Stimulated activated naive B cell treated with anti-CD40 and anti-IgM and Interleukin-4, amounts not matched to agents 10 μg/mL and 1 μg/mL and 100 μg/mL, for 72 hours (primary cell): ENCODE measurements around the gene PLOD3.

Experiments used
- ATAC-seq, 2 donors: fragments of 150-1000 bp; cut with Tn5 transposase; replicated peaks; 2 replicates each; pipeline ENCODE4 v1.10.0; 2021; ENCODE audit warnings: moderate library complexity in 1 of 2
- DNase-seq: peaks from one replicate; pipeline ENCODE4 v3.0.0; 2021
- H3K27ac Mint-ChIP-seq: one replicate; pipeline ENCODE4 v1.8.0; 2022; ENCODE audit warnings: mild to moderate bottlenecking, mixed read lengths
- H3K27me3 Mint-ChIP-seq, 2 donors: one replicate each; pipeline ENCODE4 v1.8.0; 2022; ENCODE audit warnings: mixed read lengths in 2 of 2
- H3K36me3 Mint-ChIP-seq, 2 donors: one replicate each; pipeline ENCODE4 v1.8.0; 2022; ENCODE audit warnings: mixed read lengths in 2 of 2, mild to moderate bottlenecking in 1 of 2
- H3K4me1 Mint-ChIP-seq, 2 donors: one replicate each; pipeline ENCODE4 v1.8.0; 2022; ENCODE audit warnings: mixed read lengths in 2 of 2, mild to moderate bottlenecking in 1 of 2
- H3K4me3 Mint-ChIP-seq, 2 donors: one replicate each; pipeline ENCODE4 v1.8.0; 2022; ENCODE audit warnings: mild to moderate bottlenecking in 2 of 2, mixed read lengths in 2 of 2, moderate library complexity in 1 of 2
- H3K9me3 Mint-ChIP-seq, 2 donors: one replicate each; pipeline ENCODE4 v1.8.0; 2022; ENCODE audit warnings: mixed read lengths in 2 of 2, mild to moderate bottlenecking in 1 of 2

PLOD3 gene

DNA sequence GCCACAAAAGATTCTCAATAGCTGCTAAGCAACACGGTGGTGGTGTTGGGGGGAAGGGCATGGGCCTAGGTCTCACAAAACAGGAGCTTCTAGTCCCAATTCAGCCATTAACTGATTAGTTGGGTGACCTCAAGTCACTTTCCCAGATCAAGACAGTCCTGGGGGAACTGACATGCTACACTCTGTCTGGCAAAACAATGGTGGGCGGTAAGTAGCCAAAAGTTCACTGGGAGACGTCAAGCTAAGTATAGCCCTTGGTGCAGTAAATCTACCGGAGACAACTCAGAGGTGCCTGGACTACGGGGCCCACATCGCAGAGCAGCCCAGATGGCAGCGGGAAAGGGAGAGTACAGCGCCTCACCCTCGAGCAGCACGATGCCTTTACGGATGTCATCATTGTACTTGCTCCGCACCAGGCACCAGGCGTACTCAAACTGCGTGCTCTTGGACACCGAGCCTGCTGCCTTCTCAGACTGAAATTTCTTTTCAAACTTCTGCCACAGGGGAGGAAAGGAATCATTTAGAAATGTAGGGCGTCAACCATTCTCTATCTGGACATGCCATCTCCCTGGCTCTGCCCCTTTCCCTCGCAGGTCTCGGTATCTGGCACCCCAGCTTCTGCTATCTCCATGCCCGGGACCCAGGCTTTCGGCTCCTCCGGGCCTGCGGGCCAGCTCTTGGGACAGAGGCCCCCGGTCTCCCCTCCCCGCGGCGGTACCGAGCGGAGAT is 26.4 kb upstream of the PLOD3 start:
- no peaks in the 10 kb centered on the region for H3K27me3 Mint-ChIP-seq
- peak overlapping the region; percentile 98 for H3K27ac Mint-ChIP-seq
- peak; percentile 72 for DNase-seq
- no peaks in the 10 kb centered on the region for H3K9me3 Mint-ChIP-seq
- no peak for ATAC-seq
- peaks cover 28 to 63% of the 10 kb centered on the region in 2 donors for H3K4me1 Mint-ChIP-seq
- H3K4me3 Mint-ChIP-seq, result peak overlapping the region; percentile 92 to 99
- peaks cover 29 to 44% of the 10 kb centered on the region in 2 donors for H3K36me3 Mint-ChIP-seq

DNA sequence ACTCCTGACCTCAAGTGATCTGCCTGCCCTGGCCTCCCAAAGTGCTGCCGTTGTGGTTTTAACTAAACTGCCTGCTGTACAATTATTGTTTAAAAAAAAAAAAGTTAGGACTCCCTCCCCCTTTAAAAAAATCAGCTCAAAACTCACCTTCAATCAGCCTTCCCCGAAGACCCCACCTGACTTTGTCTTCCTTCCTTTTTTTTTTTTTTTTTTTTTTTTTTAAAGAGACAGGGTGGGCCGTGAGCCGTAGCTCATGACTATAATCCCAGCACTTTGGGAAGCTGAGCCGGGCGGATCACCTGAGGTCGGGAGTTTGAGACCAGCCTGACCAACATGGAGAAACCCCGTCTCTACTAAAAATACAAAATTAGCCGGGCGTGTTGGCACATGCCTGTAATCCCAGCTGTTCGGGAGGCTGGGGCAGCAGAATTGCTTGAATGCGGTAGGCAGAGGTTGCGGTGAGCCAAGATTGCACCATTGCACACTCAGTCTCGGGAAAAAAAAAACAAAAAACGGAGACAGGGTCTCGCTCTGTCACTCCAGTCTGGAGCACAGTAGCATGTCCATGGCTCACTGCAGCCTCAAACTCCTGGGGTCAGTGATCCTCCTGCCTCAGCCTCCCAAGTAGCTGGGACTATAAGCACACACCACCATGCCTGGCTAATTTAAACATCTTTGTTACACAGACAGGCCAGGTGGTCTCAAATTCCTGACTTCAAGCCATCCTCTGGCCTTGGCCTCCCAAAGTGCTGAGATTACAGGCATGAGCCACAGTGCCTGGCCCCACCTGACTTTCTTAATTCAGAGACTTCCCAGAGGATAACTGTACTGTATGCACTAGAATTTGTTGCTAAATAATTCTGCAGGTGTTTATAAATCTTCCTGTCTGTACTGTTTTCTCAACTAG is 24.3 kb upstream of the PLOD3 start:
- no peaks in the 10 kb centered on the region for H3K9me3 Mint-ChIP-seq
- no peaks in the 10 kb centered on the region for H3K27me3 Mint-ChIP-seq
- peaks cover 40 to 44% of the 10 kb centered on the region in 2 donors for H3K36me3 Mint-ChIP-seq
- no peak for ATAC-seq
- DNase-seq, result no peak
- H3K4me3 Mint-ChIP-seq, result no peak overlapping the region
- peaks cover 25 to 61% of the 10 kb centered on the region in 2 donors for H3K4me1 Mint-ChIP-seq
- no peak overlapping the region for H3K27ac Mint-ChIP-seq

DNA sequence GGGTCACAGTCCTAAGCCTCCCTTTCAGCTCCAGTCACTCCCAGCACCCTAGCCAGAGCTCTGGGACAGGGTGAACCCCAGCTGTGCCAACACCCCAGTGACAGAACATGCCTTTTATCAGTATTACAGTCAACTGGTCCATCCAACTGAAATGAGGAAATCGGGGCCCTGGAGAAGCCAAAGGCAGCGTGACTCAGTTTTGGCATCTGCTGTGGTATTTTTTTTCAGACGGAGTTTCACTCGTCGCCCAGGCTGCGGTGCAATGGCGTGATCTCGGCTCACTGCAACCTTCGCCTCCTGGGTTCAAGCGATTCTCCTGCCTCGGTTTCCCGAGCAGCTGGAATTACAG is 23.6 kb upstream of the PLOD3 start:
- H3K27me3 Mint-ChIP-seq, result no peaks in the 10 kb centered on the region
- peak overlapping the region; percentile 66 for H3K27ac Mint-ChIP-seq
- ATAC-seq, result no peak
- peaks cover 47 to 50% of the 10 kb centered on the region in 2 donors for H3K36me3 Mint-ChIP-seq
- H3K9me3 Mint-ChIP-seq, result no peaks in the 10 kb centered on the region
- H3K4me3 Mint-ChIP-seq, result no peak overlapping the region
- peaks cover 25 to 65% of the 10 kb centered on the region in 2 donors for H3K4me1 Mint-ChIP-seq
- no peak for DNase-seq

DNA sequence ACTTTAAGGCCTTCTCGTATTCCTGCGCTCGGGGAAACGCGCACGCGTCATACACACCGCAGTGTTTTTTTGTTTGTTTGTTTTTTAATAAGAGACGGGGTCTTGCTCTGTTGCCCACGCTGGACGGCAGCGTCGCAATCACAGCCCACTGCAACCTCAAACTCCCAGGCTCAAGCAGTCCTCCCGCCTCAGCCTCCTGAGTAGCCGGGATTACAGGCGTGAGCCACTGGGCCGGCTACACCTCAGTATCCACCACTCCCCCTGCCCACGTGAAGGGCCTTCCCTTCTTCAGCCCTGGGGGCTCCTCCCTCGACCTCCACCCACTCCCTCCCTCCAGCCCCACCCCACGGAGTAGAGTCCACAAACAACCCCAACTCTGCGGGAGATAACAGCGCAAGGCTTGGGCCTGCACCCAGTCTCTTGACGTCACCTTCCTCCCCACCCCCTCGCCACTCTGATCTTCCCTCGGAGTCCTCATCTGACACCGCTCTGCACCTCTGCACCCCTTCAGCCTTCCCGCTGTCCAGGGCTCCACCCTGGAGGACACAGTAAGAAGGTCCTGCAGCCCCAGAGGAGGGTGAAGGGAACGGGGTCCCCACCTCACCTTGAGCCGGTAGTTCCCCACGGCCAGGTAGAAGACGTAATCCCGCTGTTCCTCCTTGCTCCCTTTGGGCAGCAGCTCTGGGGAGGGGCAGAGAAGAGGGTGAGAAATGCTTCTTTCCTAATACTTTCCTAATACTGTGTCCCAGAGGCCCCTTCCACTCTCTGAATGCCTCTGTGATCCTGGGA is 23.0 kb upstream of the PLOD3 start:
- H3K27ac Mint-ChIP-seq, result peak overlapping the region; percentile 66
- H3K36me3 Mint-ChIP-seq, result peaks cover 43 to 46% of the 10 kb centered on the region in 2 donors
- H3K27me3 Mint-ChIP-seq, result no peaks in the 10 kb centered on the region
- DNase-seq (no peak), ATAC-seq (no peak)
- H3K4me1 Mint-ChIP-seq, result peaks cover 19 to 59% of the 10 kb centered on the region in 2 donors
- no peak overlapping the region for H3K4me3 Mint-ChIP-seq
- no peaks in the 10 kb centered on the region for H3K9me3 Mint-ChIP-seq

DNA sequence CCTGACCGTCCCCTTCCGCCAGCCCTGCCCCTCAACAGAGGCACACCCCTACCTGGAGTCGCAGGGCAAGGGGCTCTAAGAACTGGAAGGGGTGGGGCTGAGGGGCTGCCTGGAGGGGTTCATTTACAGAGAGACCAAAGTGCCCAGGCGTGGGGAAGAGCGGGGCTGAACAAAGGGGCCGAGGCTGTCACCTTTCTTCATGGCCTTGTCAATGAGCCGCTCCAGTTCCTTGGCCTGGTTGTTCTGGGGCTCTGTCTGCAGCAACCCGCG is 22.5 kb upstream of the PLOD3 start:
- Mint-ChIP-seq H3K4me3 (no peak overlapping the region), H3K9me3 (no peaks in the 10 kb centered on the region), H3K27ac (no peak overlapping the region), H3K4me1 (peaks cover 15 to 54% of the 10 kb centered on the region in 2 donors), H3K27me3 (no peaks in the 10 kb centered on the region), H3K36me3 (peaks cover 39 to 43% of the 10 kb centered on the region in 2 donors)
- DNase-seq (no peak), ATAC-seq (no peak)

DNA sequence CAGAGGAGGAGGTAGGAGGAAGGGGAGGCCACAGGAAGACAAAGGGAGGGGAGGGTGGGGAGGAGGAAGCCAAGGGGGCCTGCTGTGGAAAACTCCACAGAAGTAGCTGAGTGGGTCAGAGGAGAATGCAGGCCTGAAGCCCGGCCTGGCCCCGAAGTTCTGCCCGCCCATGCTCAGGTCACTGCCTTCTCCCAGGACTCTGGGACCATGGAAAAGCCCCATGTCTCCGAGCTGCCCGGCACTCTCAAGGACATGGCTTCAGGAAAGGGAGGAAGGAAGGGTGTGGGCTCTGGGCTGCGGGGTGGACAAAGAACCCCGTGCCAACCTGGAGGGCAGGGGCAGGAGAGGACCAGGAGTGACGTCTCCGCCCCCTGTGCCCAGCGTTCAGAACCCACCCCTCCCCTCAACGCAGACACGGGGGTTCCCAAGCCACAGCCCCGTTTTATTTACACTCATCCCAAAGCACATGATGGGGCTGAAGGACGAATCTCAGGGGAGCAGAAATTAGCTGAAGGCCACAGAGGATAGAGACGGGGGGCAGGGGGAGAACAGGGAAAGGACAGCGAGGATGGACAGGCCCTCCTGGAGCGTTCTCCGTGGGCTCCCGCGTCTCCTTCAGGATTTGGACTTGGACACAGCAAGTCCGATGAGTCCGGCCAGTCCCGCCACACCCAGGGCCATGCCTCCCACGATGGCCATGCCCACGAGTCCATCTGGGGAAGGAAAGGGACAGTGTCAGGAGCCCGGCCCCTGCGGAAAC is 22.0 kb upstream of the PLOD3 start:
- ATAC-seq (no peak), DNase-seq (no peak)
- no peaks in the 10 kb centered on the region for H3K27me3 Mint-ChIP-seq
- H3K4me3 Mint-ChIP-seq, result no peak overlapping the region
- no peak overlapping the region for H3K27ac Mint-ChIP-seq
- H3K4me1 Mint-ChIP-seq, result peaks cover 15 to 52% of the 10 kb centered on the region in 2 donors
- H3K9me3 Mint-ChIP-seq, result no peaks in the 10 kb centered on the region
- peaks cover 38 to 39% of the 10 kb centered on the region in 2 donors for H3K36me3 Mint-ChIP-seq

DNA sequence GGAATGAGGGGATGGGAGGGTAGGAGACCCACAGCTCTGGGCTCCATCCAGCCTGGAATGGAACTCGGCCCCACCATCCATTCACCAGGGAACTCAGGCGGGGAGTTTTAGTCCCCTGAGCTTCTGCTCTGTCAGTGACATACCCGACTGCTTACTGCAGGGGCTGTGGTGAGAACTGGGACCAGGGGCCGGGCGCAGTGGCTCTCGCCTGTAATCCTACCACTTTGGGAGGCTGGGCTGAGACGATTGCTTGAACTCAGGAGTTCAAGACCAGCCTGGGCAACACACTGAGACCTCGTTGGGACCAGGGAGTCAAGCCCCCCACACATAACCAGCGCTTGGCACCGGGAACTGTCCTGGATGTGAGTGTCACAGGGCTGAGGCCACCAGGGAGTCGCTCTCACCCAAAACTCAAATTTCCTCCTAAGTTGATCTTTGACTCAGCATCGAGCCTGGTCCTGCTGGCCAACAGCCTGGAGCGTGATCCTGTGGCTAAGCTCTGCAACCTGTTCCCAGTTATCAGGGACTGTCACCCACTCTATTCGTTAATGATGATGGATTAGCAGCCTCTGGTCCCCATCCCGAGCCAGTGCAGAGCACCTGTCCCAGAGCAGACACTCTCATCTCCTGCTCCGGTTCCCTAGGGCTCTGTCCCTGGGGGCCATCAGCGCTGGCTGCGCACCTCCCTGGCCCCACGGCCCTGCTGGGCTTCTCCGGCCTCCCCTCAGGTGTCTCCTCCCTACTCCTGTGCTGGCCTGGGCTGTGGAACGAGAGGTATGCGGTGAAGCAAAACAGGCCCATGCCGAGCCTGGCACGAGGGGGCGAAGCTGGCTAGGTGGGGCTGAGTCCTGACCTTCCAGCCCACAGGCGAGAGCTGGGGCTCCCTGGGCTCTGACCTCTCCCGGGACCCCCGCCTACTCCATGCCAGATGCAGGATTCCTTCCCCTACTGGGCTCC is 21.1 kb upstream of the PLOD3 start:
- H3K27ac Mint-ChIP-seq, result peak overlapping the region; percentile 59
- H3K4me1 Mint-ChIP-seq, result peaks cover 10 to 46% of the 10 kb centered on the region in 2 donors
- no peaks in the 10 kb centered on the region for H3K27me3 Mint-ChIP-seq
- ATAC-seq (peak in 1 of 2 donors; percentile 10), DNase-seq (no peak)
- no peak overlapping the region for H3K4me3 Mint-ChIP-seq
- H3K36me3 Mint-ChIP-seq, result peaks cover 38 to 39% of the 10 kb centered on the region in 2 donors
- no peaks in the 10 kb centered on the region for H3K9me3 Mint-ChIP-seq

DNA sequence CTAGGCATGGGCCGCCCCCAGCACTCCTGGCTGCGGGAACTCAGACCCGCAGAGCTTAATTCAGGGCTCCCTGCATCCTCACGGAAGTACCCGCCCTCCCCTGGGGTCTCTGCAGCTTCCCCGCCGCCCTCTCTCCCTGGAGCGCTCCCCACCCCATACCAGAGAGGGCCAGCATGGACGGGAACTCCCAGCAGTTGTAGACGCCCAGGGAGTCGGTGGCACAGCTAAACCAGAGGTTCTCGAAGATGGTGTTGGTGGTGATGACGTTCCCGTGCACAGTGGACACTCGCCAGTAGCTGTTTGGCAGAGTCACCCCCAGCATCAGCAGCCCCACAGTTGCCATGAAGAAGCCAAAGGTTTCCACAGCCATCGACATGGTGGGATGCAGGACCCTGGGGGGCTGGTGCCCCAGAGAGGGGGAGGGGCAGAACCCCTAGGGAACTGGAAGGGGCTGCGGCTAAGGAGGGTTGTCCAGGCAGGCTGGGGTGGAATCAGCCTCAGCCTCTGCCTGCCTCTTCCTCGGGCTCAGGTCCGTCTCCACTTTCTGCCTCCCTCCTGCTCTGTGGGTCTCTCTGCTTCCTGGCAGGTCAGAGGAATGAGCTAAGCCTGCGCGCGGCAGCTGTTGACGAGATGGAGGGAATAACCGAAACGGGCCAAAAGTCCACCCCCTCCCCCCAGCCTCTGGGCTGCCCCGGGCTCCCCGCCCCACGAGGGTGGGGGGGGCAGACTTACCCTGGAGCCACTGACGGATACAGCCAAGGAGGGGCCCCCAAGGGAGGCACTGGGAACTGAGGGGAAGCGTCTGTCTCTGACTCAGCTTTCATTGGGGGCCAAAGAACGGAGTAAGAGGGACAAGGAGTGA is 20.1 kb upstream of the PLOD3 start, which contains the start of gene CLDN15:
Gene CLDN15, minus strand, starts transcription at position 597 of the 862 bp plus-strand sequence. Its CDS starts 221 bp downstream, at position 376.
- Mint-ChIP-seq H3K27me3 (no peaks in the 10 kb centered on the region), H3K36me3 (peaks cover 39 to 41% of the 10 kb centered on the region in 2 donors), H3K4me3 (peak within 1 kb of the TSS in 1 of 2 donors; percentile 41), H3K4me1 (peaks cover 9 to 43% of the 10 kb centered on the region in 2 donors), H3K9me3 (no peaks in the 10 kb centered on the region), H3K27ac (peak within 1 kb of the TSS; percentile 6)
- DNase-seq (no peak), ATAC-seq (peak; percentile 39 to 58)

DNA sequence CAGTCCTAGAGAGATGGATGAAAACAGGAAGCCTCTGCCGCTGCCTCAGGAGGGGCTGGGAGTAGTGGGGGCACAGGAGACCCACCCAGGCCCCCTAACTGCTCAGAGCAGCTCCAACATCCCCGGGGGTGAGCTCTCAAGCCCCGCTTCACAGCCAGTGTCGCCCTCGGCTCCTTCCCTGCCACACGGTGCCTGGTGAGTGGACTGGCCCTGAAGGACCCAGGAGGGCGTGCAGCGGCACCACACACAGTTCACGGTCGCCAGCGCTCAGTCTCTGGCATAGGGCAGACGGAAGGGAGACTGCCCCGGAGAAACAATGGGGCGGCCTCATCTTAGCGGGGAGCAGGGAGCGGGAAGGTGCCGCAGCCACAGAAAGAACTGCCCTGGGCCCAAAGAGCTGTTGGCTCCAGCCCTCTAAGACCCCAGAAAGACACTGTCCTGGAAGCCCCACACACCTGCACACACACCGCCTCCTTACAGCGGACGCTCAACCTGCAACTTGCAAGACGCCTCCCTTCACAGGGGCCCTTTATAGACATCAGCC is 19.0 kb upstream of the PLOD3 start:
- peaks cover 9 to 37% of the 10 kb centered on the region in 2 donors for H3K4me1 Mint-ChIP-seq
- peaks cover 47 to 48% of the 10 kb centered on the region in 2 donors for H3K36me3 Mint-ChIP-seq
- ATAC-seq (no peak), DNase-seq (no peak)
- no peaks in the 10 kb centered on the region for H3K27me3 Mint-ChIP-seq
- H3K4me3 Mint-ChIP-seq, result no peak overlapping the region
- peak overlapping the region; percentile 42 for H3K27ac Mint-ChIP-seq
- no peaks in the 10 kb centered on the region for H3K9me3 Mint-ChIP-seq

DNA sequence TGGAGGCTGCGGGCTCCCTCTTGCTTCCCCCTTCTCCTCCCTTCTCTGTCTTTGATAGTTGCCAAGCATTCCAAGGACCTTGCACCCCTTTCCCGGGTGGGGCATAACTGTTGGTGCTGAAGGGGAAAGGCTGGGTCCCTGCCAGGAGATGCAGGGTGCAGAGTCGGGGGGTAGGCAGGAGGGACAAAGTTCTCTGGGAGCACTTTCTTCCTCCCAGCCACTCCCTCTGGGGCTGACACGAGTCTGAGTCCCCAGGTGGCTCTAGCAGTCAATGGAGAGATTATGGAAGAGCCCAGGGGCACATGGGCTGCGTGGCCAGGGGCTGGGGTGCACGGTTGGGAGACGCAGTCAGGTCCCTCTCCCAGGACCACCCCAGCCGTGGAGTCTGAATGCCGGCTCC is 18.1 kb upstream of the PLOD3 start:
- ATAC-seq (no peak), DNase-seq (no peak)
- Mint-ChIP-seq H3K36me3 (peaks cover 45 to 47% of the 10 kb centered on the region in 2 donors), H3K9me3 (no peaks in the 10 kb centered on the region), H3K4me1 (peaks cover 9 to 32% of the 10 kb centered on the region in 2 donors), H3K27me3 (no peaks in the 10 kb centered on the region), H3K27ac (no peak overlapping the region), H3K4me3 (no peak overlapping the region)

DNA sequence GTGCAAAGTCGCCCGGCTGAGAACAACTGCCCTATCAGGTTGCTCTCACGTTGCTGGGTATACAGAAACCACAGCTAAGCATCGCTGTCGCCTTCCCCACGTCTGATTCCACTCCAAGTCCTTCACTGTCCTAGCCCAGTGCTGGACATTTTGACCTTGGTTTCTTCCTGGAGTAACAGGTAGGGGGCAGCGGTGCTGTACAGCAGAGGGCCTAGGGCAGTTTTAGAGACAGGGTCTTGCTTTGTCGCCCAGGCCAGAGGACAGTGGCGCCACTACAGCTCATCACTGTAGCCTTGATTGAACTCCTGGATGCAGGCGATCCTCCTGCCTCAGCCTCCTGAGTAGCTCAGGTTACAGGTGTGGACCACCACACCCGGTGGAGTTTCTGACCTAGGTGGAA is 17.7 kb upstream of the PLOD3 start:
- Mint-ChIP-seq H3K4me3 (no peak overlapping the region), H3K36me3 (peaks cover 43 to 49% of the 10 kb centered on the region in 2 donors), H3K27ac (no peak overlapping the region), H3K27me3 (no peaks in the 10 kb centered on the region), H3K9me3 (no peaks in the 10 kb centered on the region), H3K4me1 (peaks cover 9 to 35% of the 10 kb centered on the region in 2 donors)
- DNase-seq (no peak), ATAC-seq (no peak)

DNA sequence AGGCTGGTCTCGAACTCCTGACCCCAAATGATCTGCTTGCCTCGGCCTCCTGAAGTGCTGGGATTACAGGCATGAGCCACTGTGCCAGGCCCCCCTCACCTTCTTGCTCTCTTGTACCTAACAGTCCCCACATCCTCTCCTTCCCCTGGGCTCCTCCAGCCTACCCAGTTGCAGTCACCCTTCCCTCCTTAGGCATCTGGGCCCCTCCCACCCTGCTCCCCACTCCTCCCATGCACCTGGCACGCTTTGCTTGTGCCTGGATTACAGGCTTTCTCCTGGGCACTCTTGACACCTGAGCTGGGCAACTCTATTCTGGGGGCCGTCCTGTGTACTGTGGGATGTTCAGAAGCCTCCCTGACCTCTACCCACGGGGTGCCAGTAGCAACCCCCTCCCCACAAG is 17.3 kb upstream of the PLOD3 start:
- DNase-seq (no peak), ATAC-seq (no peak)
- H3K36me3 Mint-ChIP-seq, result peaks cover 45 to 52% of the 10 kb centered on the region in 2 donors
- no peaks in the 10 kb centered on the region for H3K9me3 Mint-ChIP-seq
- H3K4me1 Mint-ChIP-seq, result peaks cover 9 to 33% of the 10 kb centered on the region in 2 donors
- no peaks in the 10 kb centered on the region for H3K27me3 Mint-ChIP-seq
- peak overlapping the region in 1 of 2 donors; percentile 21 for H3K4me3 Mint-ChIP-seq
- H3K27ac Mint-ChIP-seq, result no peak overlapping the region
